ENCODE measurements around the gene ATP8B1. TPM values are rescaled to one million over a fixed set of nuclear protein-coding genes. Genes with fewer than 3 reads are reported as not detected.
"Not testable (repeated sequence)": the region's sequence is repeated elsewhere in the genome, so short reads cannot be mapped to it uniquely, and the experiment has no call there.

Gene ATP8B1
- total RNA-seq (100 to 1,000 TPM in 3 of 5 donors, 10 to 100 TPM in 2; 29.0 to 189 (median 107) TPM), polyA plus RNA-seq (10 to 100 TPM; 14.4 to 25.2 (median 14.9) TPM)
- long read RNA-seq, donor 1 = 0 reads
- long read RNA-seq, donor 2, partial matches to known transcripts = 6 of 6 reads
- long read RNA-seq, donor 2, other reads (novel, unspliced or antisense) = 0 of 6 reads
- long read RNA-seq, donor 3 = 0 reads
- long read RNA-seq, donor 4 = 0 reads
- long read RNA-seq, donor 5 = 0 reads
- long read RNA-seq, donor 6, full-length matches to known transcripts = 1 of 1 reads
- long read RNA-seq, donor 6, partial matches to known transcripts = 0 of 1 reads
- long read RNA-seq, donor 6, other reads (novel, unspliced or antisense) = 0 of 1 reads
- long read RNA-seq, donor 7, full-length matches to known transcripts = 3 of 3 reads
- long read RNA-seq, donor 7, partial matches to known transcripts = 0 of 3 reads
- long read RNA-seq, donor 7, other reads (novel, unspliced or antisense) = 0 of 3 reads
- long read RNA-seq, donor 8, full-length matches to known transcripts = 1 of 1 reads
- long read RNA-seq, donor 8, partial matches to known transcripts = 0 of 1 reads
- long read RNA-seq, donor 8, other reads (novel, unspliced or antisense) = 0 of 1 reads
- long read RNA-seq, donor 9 = 0 reads
- long read RNA-seq, donor 10, full-length matches to known transcripts = 1 of 1 reads
- long read RNA-seq, donor 10, partial matches to known transcripts = 0 of 1 reads
- long read RNA-seq, donor 10, other reads (novel, unspliced or antisense) = 0 of 1 reads

DNA sequence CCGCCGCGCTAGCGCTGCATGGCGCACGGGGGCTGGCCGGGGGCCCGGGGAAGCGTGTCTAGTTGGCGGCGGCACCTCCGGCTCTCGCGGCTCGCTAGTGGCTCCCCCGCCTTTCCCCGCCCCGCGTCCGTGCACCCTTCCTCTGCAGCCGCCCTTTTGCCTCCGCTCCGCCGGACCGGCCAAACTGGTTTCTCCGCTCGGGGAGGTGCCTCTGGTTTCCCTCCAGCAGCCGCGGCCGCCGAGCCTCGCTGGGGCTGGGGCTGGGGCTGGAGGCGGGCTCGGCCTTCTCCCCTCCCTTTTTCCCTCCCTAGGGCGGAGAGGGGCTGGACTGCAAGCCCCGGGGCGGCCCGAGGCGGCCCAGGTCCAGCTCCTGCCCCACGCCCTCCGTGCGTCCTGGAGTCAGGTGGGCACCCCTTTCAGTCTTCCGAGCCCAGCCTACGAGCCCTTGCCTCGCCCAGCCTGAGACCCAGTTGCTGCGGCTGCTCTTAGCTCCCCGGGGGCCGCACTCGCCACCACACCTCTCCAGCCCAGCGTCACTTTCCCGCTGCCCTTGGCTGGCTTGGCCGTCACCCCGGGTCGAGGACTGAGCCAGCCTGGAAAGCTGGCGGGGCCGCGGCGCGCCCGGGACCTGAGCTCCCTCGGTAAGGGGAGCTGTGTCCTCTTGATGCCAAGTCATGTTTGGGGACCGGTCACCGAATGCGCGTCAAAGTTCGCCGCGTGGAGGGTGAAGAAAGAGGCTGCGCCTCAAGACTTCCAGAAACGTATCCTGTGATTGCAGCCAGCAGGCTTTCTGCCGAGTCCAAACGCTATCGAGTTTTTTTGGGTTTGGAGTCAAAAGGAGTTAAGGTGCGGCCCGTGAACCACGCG is at the start of gene ATP8B1:
Gene ATP8B1 (minus strand): TSS at position 213 of the 867 bp plus-strand sequence. CDS start 71,508 bp downstream, outside the sequence.
- peak; percentile 97 to 98 for DNase-seq
- peaks cover 0 to 27% (median 5%) of the 10 kb centered on the region in 3 donors for H3K27me3 ChIP-seq
- no peaks in the 10 kb centered on the region for H3K9me3 ChIP-seq
- WGBS, 5 donors = 1 to 10% (median 4%) methylated on average over 35 to 77 of the region's 77 CpGs
- H3K4me3 ChIP-seq = peak within 1 kb of the TSS; percentile 70 to 90 (median 81)
- intact Hi-C loops (cut with DNase I; ENCODE audit: low total_unique reads) = no loop called here
- no peak for TF ChIP-seq EP300 (IDR thresholded peaks at IDR 0.05)
- peak in 2 of 4 donors; percentile 50 to 58 for TF ChIP-seq POLR2A (IDR thresholded peaks at IDR 0.05)
- peak; percentile 32 to 95 (median 87) for TF ChIP-seq POLR2AphosphoS5 (IDR thresholded peaks at IDR 0.05)
- TF ChIP-seq, protein P1, sequence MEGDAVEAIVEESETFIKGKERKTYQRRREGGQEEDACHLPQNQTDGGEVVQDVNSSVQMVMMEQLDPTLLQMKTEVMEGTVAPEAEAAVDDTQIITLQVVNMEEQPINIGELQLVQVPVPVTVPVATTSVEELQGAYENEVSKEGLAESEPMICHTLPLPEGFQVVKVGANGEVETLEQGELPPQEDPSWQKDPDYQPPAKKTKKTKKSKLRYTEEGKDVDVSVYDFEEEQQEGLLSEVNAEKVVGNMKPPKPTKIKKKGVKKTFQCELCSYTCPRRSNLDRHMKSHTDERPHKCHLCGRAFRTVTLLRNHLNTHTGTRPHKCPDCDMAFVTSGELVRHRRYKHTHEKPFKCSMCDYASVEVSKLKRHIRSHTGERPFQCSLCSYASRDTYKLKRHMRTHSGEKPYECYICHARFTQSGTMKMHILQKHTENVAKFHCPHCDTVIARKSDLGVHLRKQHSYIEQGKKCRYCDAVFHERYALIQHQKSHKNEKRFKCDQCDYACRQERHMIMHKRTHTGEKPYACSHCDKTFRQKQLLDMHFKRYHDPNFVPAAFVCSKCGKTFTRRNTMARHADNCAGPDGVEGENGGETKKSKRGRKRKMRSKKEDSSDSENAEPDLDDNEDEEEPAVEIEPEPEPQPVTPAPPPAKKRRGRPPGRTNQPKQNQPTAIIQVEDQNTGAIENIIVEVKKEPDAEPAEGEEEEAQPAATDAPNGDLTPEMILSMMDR (IDR thresholded peaks at IDR 0.05) = peak in 1 of 7 experiments; percentile 21
- H3K4me1 ChIP-seq = peaks cover 40 to 77% (median 52%) of the 10 kb centered on the region in 4 donors
- H3K36me3 ChIP-seq = no peaks in the 10 kb centered on the region
- peak within 1 kb of the TSS; percentile 90 to 98 (median 97) for H3K27ac ChIP-seq

DNA sequence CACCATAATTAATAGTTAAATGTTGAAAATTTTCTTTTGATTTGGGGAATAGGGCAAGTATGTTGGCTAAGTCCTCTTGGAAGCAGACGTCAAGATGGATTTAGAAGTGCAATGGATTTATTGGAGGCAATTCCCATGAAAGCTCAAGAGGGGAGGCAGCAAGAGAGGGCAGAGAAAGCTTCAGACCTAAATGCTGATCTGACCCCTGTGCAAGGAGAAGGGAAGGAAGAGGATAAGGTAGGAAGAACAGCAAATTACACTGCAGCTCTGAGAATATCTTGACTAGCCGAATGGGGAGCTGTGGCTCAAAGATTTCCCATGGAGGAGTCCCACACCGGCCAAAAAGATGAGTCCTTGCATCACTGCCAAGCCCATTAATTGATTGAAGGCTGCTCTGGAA is 46.9 kb upstream of the ATP8B1 start:
- H3K9me3 ChIP-seq = peaks cover 0 to 4% (median 0%) of the 10 kb centered on the region in 4 donors
- TF ChIP-seq POLR2A (IDR thresholded peaks at IDR 0.05) (no peak), EP300 (IDR thresholded peaks at IDR 0.05) (no peak), POLR2AphosphoS5 (IDR thresholded peaks at IDR 0.05) (no peak)
- TF ChIP-seq, protein P1 (IDR thresholded peaks at IDR 0.05) = no peak
- 60 to 76% (median 69%) methylated on average over 3 of the region's 3 CpGs for WGBS, 5 donors
- H3K4me3 ChIP-seq = no peak overlapping the region
- DNase-seq = no peak
- H3K36me3 ChIP-seq = no peaks in the 10 kb centered on the region
- no peak overlapping the region for H3K27ac ChIP-seq
- no peaks in the 10 kb centered on the region for H3K27me3 ChIP-seq
- intact Hi-C loops (cut with DNase I; ENCODE audit: low total_unique reads) = no loop called here
- H3K4me1 ChIP-seq = peaks cover 0 to 15% (median 5%) of the 10 kb centered on the region in 4 donors

DNA sequence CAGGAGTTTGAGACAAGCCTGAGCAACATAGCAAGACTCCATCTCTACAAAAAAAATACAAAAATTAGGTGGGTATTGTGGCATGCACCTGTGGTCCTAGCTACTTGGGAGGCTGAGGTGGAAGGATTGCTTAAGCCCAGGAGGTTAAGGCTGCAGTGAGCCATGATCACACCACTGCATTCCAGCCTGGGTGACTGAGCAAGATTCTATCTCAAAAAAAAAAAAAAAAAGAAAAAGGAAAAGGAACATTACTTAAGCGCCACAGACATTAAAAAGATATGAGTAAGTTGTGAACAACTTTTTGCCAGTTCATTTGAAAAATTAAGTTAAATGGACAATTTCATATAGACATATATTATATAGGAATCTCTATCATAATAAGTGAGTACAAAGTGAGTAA is 45.3 kb upstream of the ATP8B1 start:
- peaks cover 0 to 16% (median 5%) of the 10 kb centered on the region in 4 donors for H3K4me1 ChIP-seq
- H3K27ac ChIP-seq; DNase-seq; H3K9me3 ChIP-seq; H3K36me3 ChIP-seq; intact Hi-C loops (cut with DNase I; ENCODE audit: low total_unique reads); H3K27me3 ChIP-seq; H3K4me3 ChIP-seq: not testable (repeated sequence)
- WGBS, 5 donors = 89 to 100% (median 93%) methylated on average over 1 of the region's 1 CpG

DNA sequence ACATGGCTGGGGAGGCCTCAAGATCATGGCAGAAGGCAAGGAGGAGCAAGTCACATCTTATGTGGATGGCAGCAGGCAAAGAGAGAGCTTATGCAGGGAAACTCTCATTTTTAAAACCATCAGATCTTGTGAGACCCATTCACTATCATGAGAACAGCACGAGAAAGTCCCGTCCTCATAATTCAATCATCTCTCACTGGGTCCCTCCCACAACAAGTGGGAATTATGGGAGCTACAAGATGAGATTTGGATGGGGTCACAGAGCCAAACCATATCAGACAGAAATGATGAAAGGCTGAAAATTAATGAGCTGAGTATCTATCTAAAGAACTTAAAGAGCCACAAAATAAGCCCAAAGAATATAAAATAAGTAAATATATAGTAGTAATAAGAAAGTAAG is 44.3 kb upstream of the ATP8B1 start:
- H3K36me3 ChIP-seq; H3K4me3 ChIP-seq; intact Hi-C loops (cut with DNase I; ENCODE audit: low total_unique reads); H3K27ac ChIP-seq; H3K27me3 ChIP-seq; DNase-seq; H3K9me3 ChIP-seq: not testable (repeated sequence)
- H3K4me1 ChIP-seq = peaks cover 0 to 16% (median 5%) of the 10 kb centered on the region in 4 donors
- WGBS, 5 donors = 87 to 96% (median 94%) methylated on average over 2 of the region's 2 CpGs

DNA sequence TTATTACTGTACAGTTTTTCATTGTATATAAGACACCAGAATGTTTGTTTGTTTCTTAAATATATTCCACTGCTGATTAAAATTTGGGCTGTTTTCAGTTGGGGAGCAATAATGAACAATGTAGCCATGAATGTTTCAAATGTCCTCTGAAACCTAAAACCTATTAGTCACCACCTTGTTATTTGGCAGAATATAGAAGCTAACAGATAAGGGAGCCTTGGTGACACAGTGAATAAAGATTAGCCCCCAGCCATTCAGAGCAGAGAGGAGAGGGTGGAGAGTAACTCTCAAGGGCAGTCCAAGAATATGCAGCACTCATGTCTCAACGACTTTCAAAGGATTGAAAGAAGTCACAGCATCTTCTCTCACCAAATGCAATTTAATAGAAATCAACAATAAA is 43.1 kb upstream of the ATP8B1 start:
- WGBS, 5 donors = 14 to 33% (median 25%) methylated on average over 1 of the region's 1 CpG
- Histone ChIP-seq H3K27me3 (no peaks in the 10 kb centered on the region), H3K4me3 (no peak overlapping the region), H3K4me1 (peaks cover 0 to 16% (median 5%) of the 10 kb centered on the region in 4 donors), H3K9me3 (peaks cover 0 to 4% (median 0%) of the 10 kb centered on the region in 4 donors), H3K27ac (peak overlapping the region in 4 of 5 donors; percentile 60 to 70 (median 64)), H3K36me3 (no peaks in the 10 kb centered on the region)
- TF ChIP-seq, protein P1 (IDR thresholded peaks at IDR 0.05) = no peak
- TF ChIP-seq POLR2A (IDR thresholded peaks at IDR 0.05) (no peak), POLR2AphosphoS5 (IDR thresholded peaks at IDR 0.05) (peak in 2 of 3 donors; percentile 34 to 73), EP300 (IDR thresholded peaks at IDR 0.05) (no peak)
- peak; percentile 40 to 83 for DNase-seq
- intact Hi-C loops (cut with DNase I; ENCODE audit: low total_unique reads) = no loop called here

Data from stomach (tissue), 19 donors.